Measurements from ENCODE around the gene F5.

- TF ChIP-seq EZH2 (IDR thresholded peaks at IDR 0.05; ENCODE audit: low read depth, unreplicated experiment) (no peak), CREB1 (CRISPR knock-in tag; IDR thresholded peaks at IDR 0.05; ENCODE audit: low read depth) (no peak), CTCF (conservative IDR thresholded peaks at IDR 0.05; ENCODE audit: low read depth in 2 of 2) (no peak)
These were observed 99.8 kb downstream of the F5 start for GRCh38 chr1:169486281-169487051.
